ENCODE measurements around the gene C1QTNF3.

GRCh38 chr5:34002629-34003328, 40.2 kb downstream of the C1QTNF3 start:
- no peak for TF ChIP-seq CTCF (IDR thresholded peaks at IDR 0.05)
- no peak for TF ChIP-seq POLR2A (IDR thresholded peaks at IDR 0.05)
- TF ChIP-seq EP300 (IDR thresholded peaks at IDR 0.05) = no peak

Measured in tibial nerve (tissue), 4 donors.